Hematopoietic multipotent progenitor cell treated with erythropoietin and hydrocortisone succinate and interleukin-3 and kit ligand, for 8 days (in vitro differentiated cells): ENCODE measurements around the gene SERPING1.

Experiments
- DNase-seq: peaks from one replicate; pipeline ENCODE4 v3.0.0-alpha.2; 2015

SERPING1 gene

GRCh38 chr11:57656885-57657193 is 59.4 kb downstream of the SERPING1 start:
- no peak for DNase-seq

- DNase-seq: peak; percentile 99
Measured at GRCh38 chr11:57657194-57658022, 59.9 kb downstream of the SERPING1 start, which contains the start of gene CLP1. Gene CLP1 (plus strand): TSS chr11:57657762. CDS start chr11:57659477, 1,715 bp downstream.

- DNase-seq: no peak
Measured at GRCh38 chr11:57658023-57658361, 60.5 kb downstream of the SERPING1 start.

- DNase-seq: no peak
Measured at GRCh38 chr11:57659669-57660068, 62.2 kb downstream of the SERPING1 start.

- peak; percentile 63 for DNase-seq
Measured at GRCh38 chr11:57662893-57663292, 65.4 kb downstream of the SERPING1 start.

- no peak for DNase-seq
Measured at GRCh38 chr11:57663975-57664374, 66.5 kb downstream of the SERPING1 start.
